H1 (cell line): ENCODE measurements around the gene SELENOO. TPM values are rescaled to one million over a fixed set of nuclear protein-coding genes. Genes with fewer than 3 reads are reported as not detected.

Experiments
- CTCF ChIA-PET: fragments of 300-600 bp; sonication (Branson Sonifier 250); formaldehyde crosslinking; loops from one replicate; lab custom pipeline; 2021; ENCODE audit not compliant: partially characterized antibody; lab: Charles Lee
- POLR2A ChIA-PET: fragments of 300-600 bp; sonication (Branson Sonifier 250); formaldehyde crosslinking; loops from one replicate; lab custom pipeline; 2021; ENCODE audit warnings: inconsistent platforms; ENCODE audit not compliant: partially characterized antibody; lab: Charles Lee
- DNase-seq, 2 experiments: peaks; one replicate each; pipeline versions ENCODE4 v3.0.0 to v3.0.0-alpha.2; 2010 to 2022; ENCODE audit warnings: low spot score in 2 of 2, low read depth in 1 of 2, mixed read lengths in 1 of 2
- FAIRE-seq: peaks from 2 replicates; lab custom pipeline; 2011; peaks lifted over from hg19 to GRCh38; lab: Jason Lieb, UNC
- H2AFZ ChIP-seq: 2 replicates; pipeline ENCODE4 v1.8.1; 2012; ENCODE audit warnings: low read length, inconsistent platforms
- H2AK5ac ChIP-seq: 2 replicates; pipeline ENCODE4 v1.6.1; 2013; ENCODE audit warnings: low read depth, low read length
- H2BK120ac ChIP-seq: replicated peaks from 2 replicates; pipeline ENCODE3; 2013; ENCODE audit warnings: low read depth, low read length, inconsistent platforms
- H2BK12ac ChIP-seq: 2 replicates; pipeline ENCODE4 v1.6.1; 2013; ENCODE audit warnings: low read depth, low read length
- H2BK15ac ChIP-seq: 2 replicates; pipeline ENCODE4 v1.6.1; 2013; ENCODE audit warnings: low read length
- H2BK20ac ChIP-seq: 2 replicates; pipeline ENCODE4 v1.6.1; 2013; ENCODE audit warnings: low read length
- H2BK5ac ChIP-seq: 2 replicates; pipeline ENCODE4 v1.6.1; 2013; ENCODE audit warnings: low read depth, low read length
- H3K14ac ChIP-seq: 2 replicates; pipeline ENCODE4 v1.6.1; 2013; ENCODE audit warnings: inconsistent platforms; ENCODE audit not compliant: insufficient read length
- H3K18ac ChIP-seq: 2 replicates; pipeline ENCODE4 v1.6.1; 2013; ENCODE audit warnings: low read length; ENCODE audit errors: extremely low read depth
- H3K23ac ChIP-seq: 2 replicates; pipeline ENCODE4 v1.6.1; 2013; ENCODE audit warnings: inconsistent platforms; ENCODE audit not compliant: insufficient read length
- H3K23me2 ChIP-seq: 2 replicates; pipeline ENCODE4 v1.6.1; 2013; ENCODE audit warnings: low read depth, low read length
- H3K27ac ChIP-seq: 2 replicates; pipeline ENCODE4 v1.6.1; 2011; ENCODE audit warnings: low read depth, low read length, inconsistent platforms
- H3K27me3 ChIP-seq, 4 experiments: replicated peaks in 1 of 4; 1 replicate in 1 of 4; 2 replicates in 3 of 4; pipeline versions ENCODE4 v1.6.1 to v1.8.1; 2011 to 2013; ENCODE audit warnings: low read length in 3 of 4, mild to moderate bottlenecking in 3 of 4, inconsistent platforms in 2 of 4, mixed read lengths in 2 of 4, moderate library complexity in 1 of 4; ENCODE audit not compliant: control insufficient read depth in 3 of 4, insufficient read depth in 3 of 4; ENCODE audit errors: extremely low read depth in 1 of 4
- H3K36me3 ChIP-seq, 4 experiments: 2 replicates each; pipeline versions ENCODE4 v1.6.1 to v1.8.1; 2011 to 2013; ENCODE audit warnings: mild to moderate bottlenecking in 4 of 4, low read length in 3 of 4, moderate library complexity in 2 of 4, control low read depth in 1 of 4, inconsistent platforms in 1 of 4; ENCODE audit not compliant: insufficient read depth in 4 of 4, control insufficient read depth in 2 of 4
- H3K4ac ChIP-seq: replicated peaks from 2 replicates; pipeline ENCODE3; 2013; ENCODE audit warnings: low read length, low read depth, mixed read lengths, inconsistent platforms; ENCODE audit not compliant: insufficient read length
- H3K4me1 ChIP-seq, 4 experiments: replicated peaks in 1 of 4; 1 replicate in 1 of 4; 2 replicates in 3 of 4; pipeline versions ENCODE4 v1.6.1 to v1.8.1; 2011 to 2013; ENCODE audit warnings: low read length in 3 of 4, inconsistent platforms in 2 of 4, mixed read lengths in 1 of 4; ENCODE audit not compliant: insufficient read depth in 4 of 4, control insufficient read depth in 3 of 4
- H3K4me2 ChIP-seq, 2 experiments: 2 replicates each; pipeline versions ENCODE4 v1.6.1 to v1.8.1; 2011 to 2013; ENCODE audit warnings: low read depth in 2 of 2, low read length in 2 of 2, control low read depth in 1 of 2, inconsistent platforms in 1 of 2, mild to moderate bottlenecking in 1 of 2; ENCODE audit not compliant: insufficient read depth in 1 of 2
- H3K4me3 ChIP-seq, 4 experiments: fragments of 200-600, 300-600 bp in 1 of 4; sonication (generic), shearing (Covaris generic), sonication (Bioruptor Twin) in 1 of 4; 2 replicates each; pipeline versions ENCODE4 v1.5.1 to v1.8.1; 2011 to 2016; ENCODE audit warnings: low read length in 4 of 4, low read depth in 3 of 4, control low read depth in 2 of 4, inconsistent platforms in 2 of 4, mild to moderate bottlenecking in 2 of 4, mixed read lengths in 1 of 4, moderate library complexity in 1 of 4; ENCODE audit not compliant: insufficient read depth in 2 of 4; ENCODE audit errors: extremely low read depth in 1 of 4
- H3K56ac ChIP-seq: replicated peaks from 2 replicates; pipeline ENCODE3; 2013; ENCODE audit warnings: low read depth, mild to moderate bottlenecking, mixed read lengths, low read length, inconsistent platforms; ENCODE audit not compliant: insufficient read length
- H3K79me1 ChIP-seq: 2 replicates; pipeline ENCODE4 v1.6.1; 2013; ENCODE audit warnings: low read depth, low read length, control low read depth
- H3K79me2 ChIP-seq, 2 experiments: 2 replicates each; pipeline versions ENCODE4 v1.6.1 to v1.8.1; 2012 to 2013; ENCODE audit warnings: low read length in 2 of 2, mild to moderate bottlenecking in 2 of 2, inconsistent platforms in 1 of 2; ENCODE audit not compliant: insufficient read depth in 2 of 2, control insufficient read depth in 1 of 2
- H3K9ac ChIP-seq, 4 experiments: replicated peaks in 1 of 4; 1 replicate in 1 of 4; 2 replicates in 3 of 4; pipeline versions ENCODE4 v1.6.1 to v1.8.1; 2011 to 2013; ENCODE audit warnings: low read depth in 3 of 4, low read length in 3 of 4, control low read depth in 2 of 4, mild to moderate bottlenecking in 2 of 4, moderate library complexity in 2 of 4, inconsistent platforms in 1 of 4; ENCODE audit errors: extremely low read depth in 1 of 4
- H3K9me3 ChIP-seq, 2 experiments: 2 replicates each; pipeline versions ENCODE4 v1.6.1 to v1.8.1; 2012 to 2013; ENCODE audit warnings: mild to moderate bottlenecking in 2 of 2, moderate library complexity in 2 of 2, control low read depth in 1 of 2, inconsistent platforms in 1 of 2, low read depth in 1 of 2, low read length in 1 of 2, mixed read lengths in 1 of 2; ENCODE audit not compliant: insufficient read depth in 2 of 2
- H4K20me1 ChIP-seq, 2 experiments: replicated peaks in 1 of 2; 2 replicates each; pipeline versions ENCODE3 to v1.8.1; 2011 to 2013; ENCODE audit warnings: inconsistent platforms in 2 of 2, low read length in 2 of 2, mild to moderate bottlenecking in 1 of 2; ENCODE audit not compliant: insufficient read depth in 2 of 2, control insufficient read depth in 1 of 2
- H4K5ac ChIP-seq: 2 replicates; pipeline ENCODE4 v1.6.1; 2013; ENCODE audit warnings: low read length, low read depth, mixed read lengths, inconsistent platforms; ENCODE audit not compliant: insufficient read length
- H4K8ac ChIP-seq: 2 replicates; pipeline ENCODE4 v1.8.0; 2013; ENCODE audit warnings: mild to moderate bottlenecking, moderate library complexity, low read length, inconsistent platforms; ENCODE audit not compliant: insufficient read depth; ENCODE audit errors: extremely low read depth
- H4K91ac ChIP-seq: replicated peaks from 2 replicates; pipeline ENCODE3; 2013; ENCODE audit warnings: low read length, mixed read lengths, inconsistent platforms; ENCODE audit not compliant: insufficient read length
- ASH2L ChIP-seq: fragments of 200-600, 300-600 bp; sonication (generic); IDR thresholded peaks from one replicate; pipeline ENCODE4 v1.7.1; 2017; ENCODE audit warnings: low read length
- BRCA1 ChIP-seq: IDR thresholded peaks from 2 replicates; pipeline ENCODE4 v1.6.1; 2012; ENCODE audit warnings: low read depth, low read length, improper control_type of control experiment
- CHD2 ChIP-seq: IDR thresholded peaks from 2 replicates; pipeline ENCODE4 v1.6.1; 2012; ENCODE audit warnings: low read length, improper control_type of control experiment
- FOSL1 ChIP-seq: IDR thresholded peaks from 2 replicates; pipeline ENCODE4 v1.6.1; 2011; ENCODE audit warnings: mild to moderate bottlenecking, low read depth, low read length, moderate library complexity; ENCODE audit not compliant: insufficient read depth
- MAFK ChIP-seq: IDR thresholded peaks from 2 replicates; pipeline ENCODE4 v1.6.1; 2012; ENCODE audit warnings: low read depth, mild to moderate bottlenecking, improper control_type of control experiment, low read length
- NANOG ChIP-seq: IDR thresholded peaks from 2 replicates; pipeline ENCODE4 v1.6.1; 2011; ENCODE audit warnings: low read length, low read depth, mild to moderate bottlenecking, inconsistent platforms; ENCODE audit not compliant: insufficient read depth, poor library complexity, severe bottlenecking
- POLR2A ChIP-seq, 2 experiments: IDR thresholded peaks; 1 replicate in 1 of 2; 2 replicates in 1 of 2; pipeline ENCODE4 v1.6.1; 2011; ENCODE audit warnings: low read depth in 2 of 2, low read length in 2 of 2, mild to moderate bottlenecking in 2 of 2; ENCODE audit errors: control extremely low read depth in 1 of 2
- RFX5 ChIP-seq: IDR thresholded peaks from 2 replicates; pipeline ENCODE4 v1.6.1; 2011; ENCODE audit warnings: low read depth, low read length, improper control_type of control experiment, borderline replicate concordance
- RNF2 ChIP-seq: fragments of 200-900, 300-1000 bp; sonication (generic); IDR thresholded peaks from 2 replicates; pipeline ENCODE4 v1.7.1; 2016; ENCODE audit warnings: borderline replicate concordance, low read depth, mild to moderate bottlenecking, antibody characterized with exemption, low read length; ENCODE audit not compliant: poor library complexity, severe bottlenecking; ENCODE audit errors: missing control alignments
- RXRA ChIP-seq: IDR thresholded peaks from 2 replicates; pipeline ENCODE4 v1.6.1; 2011; ENCODE audit warnings: low read depth, mild to moderate bottlenecking, low read length, moderate library complexity; ENCODE audit not compliant: insufficient read depth
- SP4 ChIP-seq: IDR thresholded peaks from 2 replicates; pipeline ENCODE4 v1.6.1; 2012; ENCODE audit warnings: low read length, inconsistent platforms
- SRF ChIP-seq: IDR thresholded peaks from 2 replicates; pipeline ENCODE4 v1.6.1; 2011; ENCODE audit warnings: mild to moderate bottlenecking, low read depth, low read length, moderate library complexity
- TAF7 ChIP-seq: optimal IDR thresholded peaks from 2 replicates; pipeline ENCODE3; 2011; ENCODE audit warnings: low read depth, mild to moderate bottlenecking, inconsistent platforms, low read length, moderate library complexity, borderline replicate concordance
- TCF12 ChIP-seq: IDR thresholded peaks from 2 replicates; pipeline ENCODE4 v1.6.1; 2011; ENCODE audit warnings: low read depth, mild to moderate bottlenecking, low read length
- WGBS, 2 experiments: shearing (Covaris generic) in 1 of 2; methylation state at CpG; one replicate each; pipeline versions ENCODE4 v1.1.6 to v1.1.7; 2013 to 2015; ENCODE audit warnings: low lambda C conversion rate in 2 of 2, mixed read lengths in 2 of 2, inconsistent platforms in 1 of 2, low coverage in 1 of 2, missing lambda C conversion rate in 1 of 2; ENCODE audit not compliant: insufficient replicate concordance in 2 of 2, insufficient coverage in 1 of 2, insufficient read length in 1 of 2; ENCODE audit errors: extremely low coverage in 1 of 2, missing lambda C conversion rate in 1 of 2; 5-methylcytosine and 5-hydroxymethylcytosine counted together
- polyA plus RNA-seq, 7 experiments: library from polyadenylated mRNA; depleted of rRNA in 3 of 7; stranded (reverse) in 5 of 7; unstranded in 2 of 7; fragments of >200 nt in 5 of 7; fragments of 200-250 nt in 2 of 7; gene quantifications; 1 replicate in 5 of 7; 2 replicates in 1 of 7; 4 replicates in 1 of 7; pipeline versions ENCODE4 v1.2.1 to v1.2.3, GENCODE V29; 2011 to 2013; ENCODE audit warnings: missing spikeins in 2 of 7, mixed read lengths in 2 of 7
- total RNA-seq: library from RNA; stranded (reverse); fragmentation: NEBNext Ultra II Directional; extraction: Animal tissue kit (Norgen Biotek cat#: 25700); gene quantifications from 2 replicates; pipeline ENCODE4 v1.2.1, GENCODE V29; 2021

SELENOO gene
- total and polyA plus RNA-seq, 2 of the 8 experiments (the other 6 are each of a cell fraction or from before 2014, with no cell fraction given) = 18.6 to 25.1 TPM

- Histone ChIP-seq H3K56ac (no peak overlapping the region), H3K36me3 (no peaks in the 10 kb centered on the region), H2AK5ac (no peak overlapping the region), H2BK120ac (no peak overlapping the region), H3K79me2 (no peaks in the 10 kb centered on the region), H3K4me1 (peaks cover 0 to 20% (median 10%) of the 10 kb centered on the region in 4 experiments; a peak in 6 of 7 replicates), H3K9ac (no peak overlapping the region), H2BK12ac (no peak overlapping the region), H3K4ac (no peak overlapping the region), H3K4me3 (no peak overlapping the region), H4K20me1 (peaks cover 3% of the 10 kb centered on the region in 2 experiments), H3K4me2 (no peak overlapping the region), H2AFZ (no peak overlapping the region), H3K27me3 (peaks cover 12 to 47% (median 37%) of the 10 kb centered on the region in 4 experiments; a peak in 6 of 7 replicates), H3K9me3 (peaks cover 0 to 10% of the 10 kb centered on the region in 2 experiments; a peak in 1 of 4 replicates), H3K18ac (no peak overlapping the region), H3K23ac (no peak overlapping the region), H2BK20ac (no peak overlapping the region), H3K27ac (no peak overlapping the region), H2BK15ac (no peak overlapping the region), H4K8ac (no peak overlapping the region), H3K23me2 (peaks cover 6% of the 10 kb centered on the region; the same call in 1 of the 2 replicates), H4K5ac (no peak overlapping the region), H2BK5ac (no peak overlapping the region), H3K79me1 (no peaks in the 10 kb centered on the region), H3K14ac (no peak overlapping the region), H4K91ac (peak overlapping the region; percentile 27)
- 88% methylated on average over 14 of the region's 15 CpGs; no CpG with 5 or more reads in 1 of the 2 experiments for WGBS, 2 experiments
- CTCF ChIA-PET = interaction anchor here (0.7 to 4.7 kb wide), 6 partner anchors 10 to 64 kb away, joined by 3 to 26 read pairs (median 6); partner anchors contain the start of gene HDAC10
- POLR2A ChIA-PET = no interaction called here
- no peak for FAIRE-seq
- no peak for DNase-seq
- TF ChIP-seq FOSL1 = no peak
- TF ChIP-seq NANOG = no peak
- TF ChIP-seq POLR2A (IDR thresholded peaks at IDR 0.05; ENCODE audit: control extremely low read depth in 1 of 2, low read depth in 2 of 2, low read length in 2 of 2) = no peak
- no peak for TF ChIP-seq RXRA
- no peak for TF ChIP-seq MAFK
- no peak for TF ChIP-seq TAF7
- no peak for TF ChIP-seq ASH2L
- TF ChIP-seq SRF = no peak
- TF ChIP-seq RNF2 = no peak
- TF ChIP-seq TCF12 = no peak
- TF ChIP-seq CHD2 = no peak
- TF ChIP-seq RFX5 = no peak
- no peak for TF ChIP-seq SP4
- TF ChIP-seq BRCA1 = no peak
These were observed 63.4 kb downstream of the SELENOO start for GRCh38 chr22:50264104-50264745.
